ENCODE measurements around the gene MCM3AP. TPM values are rescaled to one million over a fixed set of nuclear protein-coding genes. Genes with fewer than 3 reads are reported as not detected.

MCM3AP gene
- polyA plus RNA-seq, 10 donors: 45.4 to 67.2 (median 58.4) TPM

DNA sequence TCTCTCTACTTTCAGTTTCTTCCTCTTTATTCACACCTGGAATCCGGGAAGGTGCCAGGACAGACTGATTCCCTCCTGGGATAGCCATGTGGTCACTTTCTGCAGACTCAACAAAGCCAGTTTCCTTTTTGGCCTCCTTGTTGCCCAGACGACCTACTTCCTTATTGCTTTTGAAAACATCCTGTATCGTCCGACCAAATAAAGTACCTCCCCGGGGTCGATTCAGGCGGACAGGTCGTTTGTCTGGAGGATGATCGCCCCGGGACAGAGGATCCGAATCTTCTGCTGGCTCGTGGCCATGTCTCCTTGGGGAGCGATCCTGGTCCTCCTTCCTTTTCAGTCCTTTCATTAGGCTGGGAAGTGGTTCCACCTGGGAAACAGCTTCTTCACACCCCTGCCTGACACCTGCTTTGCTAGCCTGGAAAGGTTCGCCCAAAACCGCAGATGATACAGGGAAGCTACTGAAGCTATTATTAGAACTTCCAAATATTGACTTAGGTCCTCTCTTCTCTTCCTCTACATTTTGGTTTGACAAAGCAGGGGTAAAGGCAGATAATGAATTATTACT lies 1.2 kb downstream of the MCM3AP start:
- DNase-seq: no peak

- DNase-seq: no peak
Observed at GRCh38 chr21:46274797-46275390, 10.5 kb downstream of the MCM3AP start.

DNA sequence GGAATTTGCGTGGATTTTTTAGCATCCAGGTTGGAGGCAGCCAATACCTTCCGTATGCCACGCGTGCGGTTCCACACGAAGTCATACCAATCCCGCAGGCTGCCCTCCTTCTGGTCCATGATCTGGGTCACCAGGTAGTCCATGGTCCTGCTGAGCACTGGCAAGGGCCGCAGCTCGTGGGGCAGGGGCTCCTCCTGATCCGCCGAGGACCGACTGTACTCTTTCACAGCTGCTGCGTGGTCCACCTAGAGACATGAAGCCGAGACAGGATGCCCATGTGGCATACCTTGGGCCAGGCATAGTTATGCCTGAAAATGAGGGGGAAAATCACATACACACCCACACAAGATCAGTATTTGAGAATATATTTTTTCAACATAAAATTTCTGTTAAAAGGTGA lies 12.1 kb downstream of the MCM3AP start:
- no peak for DNase-seq

DNA sequence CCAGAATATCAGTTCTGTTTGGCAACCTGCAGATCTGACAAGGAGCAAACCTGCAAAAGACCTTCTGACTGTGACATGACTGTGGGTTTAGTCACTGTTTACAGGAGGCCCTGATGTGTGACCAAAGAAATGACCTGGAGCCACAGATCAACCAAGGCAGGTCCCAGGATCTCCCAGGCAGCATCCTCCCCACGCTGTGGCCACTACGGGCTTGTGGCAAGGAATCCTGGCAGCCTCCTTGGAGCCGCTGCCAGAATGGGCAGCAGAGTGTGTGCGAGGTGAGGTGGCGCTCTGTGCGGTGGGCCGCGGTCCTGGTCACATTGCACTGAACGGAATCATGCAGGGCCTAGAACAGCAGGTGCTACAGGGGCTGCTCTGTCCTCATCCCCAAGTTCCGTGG lies 15.9 kb downstream of the MCM3AP start:
- DNase-seq: no peak

DNA sequence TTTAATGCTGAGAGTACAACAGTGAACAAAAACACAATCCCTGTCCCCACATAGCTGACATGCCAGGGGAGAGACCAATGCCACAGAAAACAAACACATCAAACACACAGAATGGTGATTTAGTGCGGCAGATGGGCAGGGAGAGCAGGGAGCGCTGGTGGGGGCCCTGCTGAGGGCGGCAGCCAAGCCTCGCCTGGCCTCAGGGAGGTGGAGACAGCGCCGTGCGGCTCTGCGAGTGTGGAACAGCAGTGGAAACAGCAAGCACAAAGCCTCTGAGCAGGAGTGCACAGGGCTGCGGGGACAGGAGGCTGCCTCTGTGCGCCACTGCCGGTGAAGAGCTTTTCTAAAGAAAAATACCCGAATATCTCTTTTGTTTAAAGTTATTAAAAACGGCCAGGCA lies 17.0 kb downstream of the MCM3AP start:
- no peak for DNase-seq

DNA sequence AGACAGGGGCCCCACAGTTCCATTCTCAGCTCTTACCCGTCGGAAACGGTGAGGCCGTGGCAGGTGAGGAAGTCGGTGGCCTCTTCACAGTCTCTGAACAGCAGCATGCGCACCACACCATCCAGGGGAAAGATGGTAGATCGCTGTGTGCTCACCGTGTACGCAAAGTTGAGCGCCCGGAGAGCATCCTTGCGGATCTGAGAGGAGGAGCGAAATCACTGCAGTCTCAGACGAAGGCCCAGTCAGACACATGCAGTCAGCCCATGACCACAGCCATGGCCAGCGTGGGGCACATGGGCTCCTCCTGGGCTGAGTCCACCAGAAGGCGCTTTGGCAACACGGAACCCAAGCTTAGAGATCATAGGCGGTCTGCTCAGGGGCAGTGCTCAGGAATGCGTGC lies 18.5 kb downstream of the MCM3AP start:
- DNase-seq: no peak

DNA sequence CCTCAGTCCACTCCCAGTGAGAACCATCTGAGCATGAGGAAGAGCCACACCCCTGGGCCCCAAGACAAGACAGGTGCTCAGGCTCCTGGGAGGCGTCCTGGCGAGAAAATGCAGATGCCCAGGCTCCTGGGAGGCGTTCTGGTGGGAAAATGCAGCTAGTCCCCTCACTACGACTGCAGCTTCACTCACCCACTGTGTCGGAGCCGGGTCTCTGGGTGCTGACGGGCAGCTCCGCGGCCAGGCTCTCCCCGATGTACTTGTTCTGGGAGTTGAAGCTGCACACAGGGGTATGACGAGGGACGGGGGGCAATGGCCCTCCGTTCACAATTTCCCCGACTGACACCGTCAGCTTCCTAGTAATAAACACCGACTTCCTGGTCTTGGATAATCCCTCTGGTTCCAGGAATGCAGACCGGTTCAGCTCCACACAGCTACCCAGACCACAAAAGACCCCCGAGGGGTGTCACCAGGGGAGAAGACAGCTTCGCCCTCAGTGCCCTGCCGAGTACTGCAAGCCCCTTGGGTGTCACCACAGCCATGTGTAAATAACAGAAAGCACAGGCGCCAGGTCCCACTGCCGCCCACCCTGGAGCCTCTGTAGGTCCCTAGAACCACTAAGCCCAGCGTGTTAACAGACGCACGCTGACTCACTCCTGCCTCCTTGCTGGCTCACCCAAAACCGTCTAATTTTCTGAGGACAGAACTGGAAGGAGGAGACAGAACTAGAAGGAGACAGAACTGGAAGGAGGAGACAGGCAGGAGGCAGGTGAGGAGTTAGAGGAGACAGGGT lies 19.5 kb downstream of the MCM3AP start:
- no peak for DNase-seq

DNA sequence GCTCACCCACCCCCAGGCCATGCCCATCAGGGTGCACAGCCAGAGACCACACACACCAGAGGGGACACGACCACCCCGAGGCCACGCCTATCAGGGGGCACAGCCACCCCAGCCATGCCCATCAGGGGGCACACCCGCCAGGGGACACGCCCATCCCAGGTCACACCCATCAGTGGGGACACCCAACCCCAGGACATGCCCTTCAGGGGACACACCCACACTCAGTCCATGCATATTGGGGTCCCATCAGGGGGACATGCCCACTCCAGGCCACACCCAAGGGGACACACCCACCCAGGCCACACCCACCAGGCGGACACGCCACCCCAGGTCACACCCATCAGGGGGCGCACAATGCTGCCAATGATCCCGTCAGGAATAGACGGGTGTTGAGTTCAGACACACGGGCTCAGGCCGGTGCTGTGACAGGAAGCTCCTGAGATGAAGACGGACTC lies 20.7 kb downstream of the MCM3AP start:
- DNase-seq: no peak

- DNase-seq: no peak
Observed at GRCh38 chr21:46264046-46264689, 21.2 kb downstream of the MCM3AP start.

DNA sequence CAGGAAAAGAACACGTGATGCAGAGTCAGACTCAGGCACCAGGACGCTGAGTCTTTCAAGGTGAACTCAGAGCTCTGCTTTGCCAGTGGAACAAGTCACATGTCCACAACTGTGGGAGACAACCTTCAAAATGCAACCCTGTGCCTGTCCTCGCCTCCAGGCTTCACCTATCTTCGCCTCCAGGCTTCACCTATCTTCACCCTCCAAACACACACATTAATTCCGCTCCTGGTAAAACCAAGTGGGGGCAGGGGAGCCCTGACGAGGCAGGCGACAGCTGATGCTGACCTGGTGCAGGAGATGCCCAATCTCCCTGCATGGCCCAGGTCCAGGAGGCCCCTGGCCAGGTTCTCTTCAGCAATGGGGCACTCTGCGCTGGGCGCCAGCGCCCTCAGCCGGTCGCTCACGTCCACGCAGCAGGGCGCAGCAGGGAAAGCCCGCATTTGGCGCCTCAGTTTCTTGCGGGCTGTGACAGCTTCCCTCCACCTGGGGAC lies 28.9 kb downstream of the MCM3AP start:
- DNase-seq: no peak

DNA sequence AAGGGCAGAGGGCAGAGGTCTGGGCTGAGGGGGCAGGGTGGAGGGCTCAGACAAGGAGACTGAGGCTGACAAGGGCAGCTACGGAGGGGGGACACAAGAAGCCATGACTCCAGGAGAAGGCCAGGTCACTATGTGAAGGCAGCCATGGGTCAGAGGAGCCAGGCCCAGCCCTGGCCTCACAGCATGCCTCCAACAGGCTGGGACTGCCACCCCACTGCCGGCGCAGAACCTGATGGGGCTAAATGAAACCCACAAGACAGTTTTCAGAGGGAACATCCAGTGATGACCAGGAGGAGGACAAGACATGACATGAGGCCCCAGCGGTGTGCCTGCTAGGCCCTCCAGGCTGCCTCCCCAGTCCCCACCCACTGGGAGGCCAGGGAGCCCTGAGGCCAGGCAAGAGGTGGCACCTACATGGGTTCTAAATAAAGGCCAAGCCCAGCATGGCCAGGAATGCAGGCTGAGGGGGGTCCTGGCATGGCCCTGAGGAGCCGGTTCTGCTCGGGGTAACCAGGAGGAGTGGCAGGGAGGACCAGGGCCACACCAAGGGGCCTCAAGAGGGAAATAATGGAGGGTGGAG lies 29.6 kb downstream of the MCM3AP start:
- DNase-seq: no peak

DNA sequence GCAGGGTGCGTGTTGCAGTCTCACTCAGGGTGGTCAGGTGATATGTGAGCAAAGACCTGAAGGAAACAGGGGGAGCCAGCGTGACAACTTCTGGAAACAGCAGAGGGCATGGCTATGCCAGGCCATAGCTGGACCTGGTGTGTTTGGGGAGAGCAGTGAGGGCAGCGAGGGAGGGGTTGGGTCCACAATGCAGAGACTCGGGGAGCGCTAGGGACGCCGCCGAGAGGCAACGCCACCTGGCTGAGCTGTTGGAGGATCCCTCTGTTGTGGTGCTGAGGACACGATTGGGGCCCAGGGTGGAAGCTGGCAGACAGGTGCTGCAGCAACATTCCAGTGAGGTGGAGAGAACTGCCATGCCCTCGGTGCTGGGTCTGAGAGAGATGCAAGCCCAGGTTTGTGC lies 30.2 kb downstream of the MCM3AP start:
- DNase-seq: no peak

DNA sequence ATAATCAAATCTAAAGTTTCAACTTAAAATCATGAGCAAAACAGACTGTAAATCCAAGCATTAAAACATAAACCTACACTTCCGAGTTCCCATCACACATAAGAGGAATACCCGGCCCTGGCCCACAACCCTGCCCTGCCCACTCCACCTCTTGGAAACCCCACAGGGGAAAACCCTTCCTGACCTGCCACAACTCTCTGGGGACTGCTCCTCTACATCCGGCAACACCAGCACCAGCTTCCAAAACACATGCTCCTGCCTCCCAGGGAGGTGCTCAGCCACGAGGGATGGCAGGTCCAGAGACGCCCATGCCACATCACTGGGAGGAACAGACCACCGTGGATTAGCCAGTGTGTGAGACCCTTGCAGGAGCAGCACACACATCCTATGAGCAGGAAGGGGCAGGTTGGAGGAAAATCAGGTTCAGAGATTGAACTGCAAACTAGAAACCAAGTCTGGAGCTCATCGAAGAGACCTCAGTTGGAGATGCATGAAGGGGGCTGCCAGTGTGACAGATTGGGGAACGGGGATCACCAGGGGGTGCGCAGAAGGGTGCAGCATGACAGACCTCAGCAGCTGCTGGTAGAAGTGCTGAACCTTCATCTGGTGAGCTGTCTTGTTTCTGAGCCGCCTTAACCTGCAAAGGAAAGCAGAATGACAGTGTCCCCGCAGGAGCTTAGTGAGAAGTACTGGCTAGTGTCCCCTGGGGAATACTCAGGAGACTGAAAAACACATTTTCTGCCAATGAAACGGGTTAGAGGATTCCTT lies 31.0 kb downstream of the MCM3AP start:
- DNase-seq: no peak

DNA sequence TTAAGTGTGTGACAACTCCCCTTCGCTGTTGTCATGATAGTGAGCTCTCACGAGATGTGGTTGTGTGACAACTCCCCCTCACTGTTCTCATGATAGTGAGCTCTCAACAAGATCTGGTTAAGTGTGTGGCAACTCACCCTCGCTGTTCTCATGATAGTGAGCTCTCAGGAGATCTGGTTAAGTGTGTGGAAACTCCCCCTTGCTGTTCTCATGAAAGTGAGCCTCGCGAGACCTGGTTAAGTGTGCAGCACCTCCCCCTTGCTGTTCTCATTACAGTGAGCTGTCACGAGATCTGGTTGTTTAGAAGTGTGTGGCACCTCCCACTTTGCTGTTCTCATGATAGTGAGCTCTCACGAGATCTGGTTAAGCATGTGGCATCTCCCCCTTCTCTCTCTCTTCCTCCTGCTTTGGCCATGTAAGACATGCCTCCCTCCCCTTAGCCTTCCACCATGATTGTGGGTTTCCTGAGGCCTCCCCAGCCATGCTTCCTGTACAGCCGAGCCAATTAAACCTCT lies 31.7 kb downstream of the MCM3AP start:
- no peak for DNase-seq

DNA sequence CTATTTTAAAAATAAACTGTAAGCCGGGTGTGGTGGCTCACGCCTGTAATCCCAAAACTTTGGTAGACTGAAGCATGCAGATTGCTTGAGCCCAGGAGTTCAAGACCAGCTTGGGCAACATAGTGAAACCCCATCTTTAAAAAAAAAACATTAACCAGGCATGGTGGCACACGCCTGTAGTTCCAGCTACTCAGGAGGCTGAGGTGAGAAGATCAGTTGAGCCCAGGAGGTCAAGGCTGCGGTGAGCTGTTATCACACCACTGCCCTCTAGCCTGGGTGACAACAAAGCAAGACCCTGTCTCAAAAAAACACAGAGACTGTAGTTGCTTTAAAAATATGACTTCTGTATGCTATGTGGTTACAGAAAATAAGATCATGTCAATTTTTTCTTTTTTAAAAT lies 32.6 kb downstream of the MCM3AP start:
- no peak for DNase-seq

GRCh38 chr21:46250146-46250725 lies 35.2 kb downstream of the MCM3AP start:
- DNase-seq: no peak

DNA sequence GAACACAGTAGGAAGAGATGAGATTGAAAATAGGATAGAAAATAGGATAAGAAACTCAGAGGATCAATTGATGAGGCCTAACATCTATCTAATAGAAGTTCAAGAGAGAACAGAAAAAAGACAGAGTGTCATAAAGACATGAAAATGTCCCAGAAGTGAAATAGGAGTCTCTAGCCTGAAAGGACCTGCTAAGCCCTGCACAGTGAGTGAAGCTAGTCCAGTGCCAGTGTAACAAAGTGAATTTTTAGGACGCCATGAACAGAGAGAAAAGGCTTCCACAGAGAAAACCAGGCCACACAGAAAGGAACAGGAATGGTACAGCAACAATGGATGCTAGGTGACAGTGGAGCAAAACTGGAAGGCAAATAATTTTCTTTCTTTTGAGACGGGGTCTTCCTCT lies 36.6 kb downstream of the MCM3AP start:
- no peak for DNase-seq

DNA sequence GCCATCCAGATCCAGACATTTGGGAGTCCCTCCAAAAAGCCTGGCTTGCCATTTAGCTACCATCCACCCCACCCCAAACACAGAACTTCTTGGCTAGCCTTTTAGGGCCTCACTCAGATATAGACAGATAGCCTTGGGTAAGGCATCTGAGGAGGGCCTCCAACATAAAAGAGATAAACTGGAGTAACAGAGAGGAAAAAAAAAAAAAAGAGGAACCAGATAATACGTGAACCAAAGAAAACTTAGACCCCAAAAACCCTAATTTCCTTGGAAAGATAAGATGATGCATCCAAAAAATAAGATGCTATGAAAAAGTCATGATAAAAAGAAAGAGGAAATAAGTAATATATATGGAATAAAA lies 37.0 kb downstream of the MCM3AP start:
- DNase-seq: no peak

- no peak for DNase-seq
Observed at GRCh38 chr21:46247699-46248421, 37.6 kb downstream of the MCM3AP start.

DNA sequence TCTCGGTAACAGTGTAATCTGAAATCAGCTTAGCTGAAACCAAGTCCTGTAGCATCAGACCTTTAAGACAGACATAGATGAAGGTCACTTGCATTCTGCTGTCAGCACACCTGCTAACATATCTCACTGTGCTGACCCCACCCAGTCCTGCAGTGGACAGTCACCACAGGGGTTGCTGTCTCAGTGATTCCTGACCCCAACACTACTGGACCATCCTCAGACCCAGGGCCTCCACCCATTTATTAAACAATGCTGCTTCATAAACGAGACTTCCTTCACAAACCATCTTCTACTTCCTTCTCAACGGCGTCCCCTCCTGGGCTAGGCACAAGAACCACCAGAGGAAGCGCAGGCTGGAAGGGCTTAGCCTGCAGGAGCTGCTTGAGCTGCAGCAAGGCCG lies 39.1 kb downstream of the MCM3AP start:
- no peak for DNase-seq
